ENCODE results near the gene PTGER2. TPM values are rescaled to one million over a fixed set of nuclear protein-coding genes. Genes with fewer than 3 reads are reported as not detected.

PTGER2 gene
- total RNA-seq, 1 donor from 2014 or later = 5.3 TPM

DNA sequence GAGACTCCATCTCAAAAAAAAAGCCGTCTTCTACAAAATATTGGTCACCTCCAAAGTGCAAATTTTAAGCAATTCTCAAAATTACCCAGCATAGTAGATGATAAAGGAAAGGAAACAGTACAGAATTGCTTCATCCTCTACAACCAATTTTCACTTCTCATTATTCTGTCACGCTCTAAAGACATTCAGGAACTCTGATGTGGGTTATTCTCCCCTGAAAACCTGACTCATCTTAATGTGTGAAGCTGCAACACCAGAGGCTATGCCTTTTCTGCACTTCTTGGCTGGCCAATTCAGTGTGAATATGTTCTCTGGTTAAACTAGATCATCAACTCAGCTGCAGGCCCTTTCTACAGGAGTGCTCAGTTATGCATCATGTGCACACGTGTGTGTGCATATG lies 11.0 kb downstream of the PTGER2 start:
- peak; percentile 87 for ATAC-seq
- no peak overlapping the region for H3K4me3 ChIP-seq
- TF ChIP-seq, protein P1, sequence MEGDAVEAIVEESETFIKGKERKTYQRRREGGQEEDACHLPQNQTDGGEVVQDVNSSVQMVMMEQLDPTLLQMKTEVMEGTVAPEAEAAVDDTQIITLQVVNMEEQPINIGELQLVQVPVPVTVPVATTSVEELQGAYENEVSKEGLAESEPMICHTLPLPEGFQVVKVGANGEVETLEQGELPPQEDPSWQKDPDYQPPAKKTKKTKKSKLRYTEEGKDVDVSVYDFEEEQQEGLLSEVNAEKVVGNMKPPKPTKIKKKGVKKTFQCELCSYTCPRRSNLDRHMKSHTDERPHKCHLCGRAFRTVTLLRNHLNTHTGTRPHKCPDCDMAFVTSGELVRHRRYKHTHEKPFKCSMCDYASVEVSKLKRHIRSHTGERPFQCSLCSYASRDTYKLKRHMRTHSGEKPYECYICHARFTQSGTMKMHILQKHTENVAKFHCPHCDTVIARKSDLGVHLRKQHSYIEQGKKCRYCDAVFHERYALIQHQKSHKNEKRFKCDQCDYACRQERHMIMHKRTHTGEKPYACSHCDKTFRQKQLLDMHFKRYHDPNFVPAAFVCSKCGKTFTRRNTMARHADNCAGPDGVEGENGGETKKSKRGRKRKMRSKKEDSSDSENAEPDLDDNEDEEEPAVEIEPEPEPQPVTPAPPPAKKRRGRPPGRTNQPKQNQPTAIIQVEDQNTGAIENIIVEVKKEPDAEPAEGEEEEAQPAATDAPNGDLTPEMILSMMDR (IDR thresholded peaks at IDR 0.05) = no peak

DNA sequence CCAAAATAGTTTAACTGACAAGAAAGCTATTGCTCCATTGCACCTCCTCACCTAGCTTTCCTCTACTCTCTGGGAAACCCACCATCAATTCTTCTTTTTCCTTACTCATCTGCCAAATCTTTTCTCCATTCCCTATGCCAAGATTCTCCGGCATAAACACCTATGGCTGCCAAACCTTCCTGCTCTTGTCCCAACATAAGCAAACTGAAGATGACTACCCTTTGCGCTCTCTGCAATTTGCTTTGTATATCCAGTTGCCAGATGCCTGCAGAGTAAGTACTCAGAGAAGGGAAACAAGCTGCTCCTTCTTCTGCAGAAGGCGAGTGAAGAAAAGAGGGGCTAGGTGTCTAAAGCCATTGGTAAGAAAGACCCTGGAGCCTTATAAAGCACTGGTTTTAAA lies 11.5 kb downstream of the PTGER2 start:
- intact Hi-C loops (cut with DNase I) = no loop called here
- DNase-seq = no peak
- no peak overlapping the region for H3K27ac ChIP-seq

More for the DNA sequence above, 11.0 kb downstream of the PTGER2 start:
- H3K27me3 ChIP-seq = no peaks in the 10 kb centered on the region
- H3K9me3 ChIP-seq = no peaks in the 10 kb centered on the region
- peaks cover 16% of the 10 kb centered on the region for H3K4me1 ChIP-seq
- intact Hi-C loops (cut with DNase I) = no loop called here
- H3K27ac ChIP-seq = no peak overlapping the region
- H3K36me3 ChIP-seq = no peaks in the 10 kb centered on the region
- DNase-seq = no peak

DNA sequence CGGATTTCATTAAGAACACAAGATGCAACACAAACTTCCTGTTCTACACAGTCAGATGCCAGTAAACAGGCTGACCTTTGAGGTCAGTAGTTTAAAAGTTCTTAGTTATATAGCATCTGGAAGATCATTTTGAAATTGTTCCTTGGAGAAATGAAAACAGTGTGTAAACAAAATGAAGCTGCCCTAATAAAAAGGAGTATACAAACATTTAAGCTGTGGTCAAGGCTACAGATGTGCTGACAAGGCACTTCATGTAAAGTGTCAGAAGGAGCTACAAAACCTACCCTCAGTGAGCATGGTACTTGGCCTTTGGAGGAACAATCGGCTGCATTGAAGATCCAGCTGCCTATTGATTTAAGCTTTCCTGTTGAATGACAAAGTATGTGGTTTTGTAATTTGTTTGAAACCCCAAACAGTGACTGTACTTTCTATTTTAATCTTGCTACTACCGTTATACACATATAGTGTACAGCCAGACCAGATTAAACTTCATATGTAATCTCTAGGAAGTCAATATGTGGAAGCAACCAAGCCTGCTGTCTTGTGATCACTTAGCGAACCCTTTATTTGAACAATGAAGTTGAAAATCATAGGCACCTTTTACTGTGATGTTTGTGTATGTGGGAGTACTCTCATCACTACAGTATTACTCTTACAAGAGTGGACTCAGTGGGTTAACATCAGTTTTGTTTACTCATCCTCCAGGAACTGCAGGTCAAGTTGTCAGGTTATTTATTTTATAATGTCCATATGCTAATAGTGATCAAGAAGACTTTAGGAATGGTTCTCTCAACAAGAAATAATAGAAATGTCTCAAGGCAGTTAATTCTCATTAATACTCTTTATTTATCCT lies 13.5 kb downstream of the PTGER2 start:
- no peak overlapping the region for H3K4me3 ChIP-seq
- intact Hi-C loops (cut with DNase I) = no loop called here
- H3K27me3 ChIP-seq = no peaks in the 10 kb centered on the region
- H3K27ac ChIP-seq = no peak overlapping the region
- DNase-seq (no peak), ATAC-seq (peak; percentile 65)
- peaks cover 16% of the 10 kb centered on the region for H3K4me1 ChIP-seq
- no peaks in the 10 kb centered on the region for H3K36me3 ChIP-seq
- H3K9me3 ChIP-seq = no peaks in the 10 kb centered on the region
- TF ChIP-seq, protein P1 (IDR thresholded peaks at IDR 0.05) = no peak

More for the DNA sequence above, 11.5 kb downstream of the PTGER2 start:
- Histone ChIP-seq H3K27me3 (no peaks in the 10 kb centered on the region), H3K36me3 (no peaks in the 10 kb centered on the region), H3K9me3 (no peaks in the 10 kb centered on the region), H3K4me3 (no peak overlapping the region), H3K4me1 (peaks cover 16% of the 10 kb centered on the region)
- no peak for ATAC-seq
- TF ChIP-seq, protein P1 (IDR thresholded peaks at IDR 0.05) = no peak

DNA sequence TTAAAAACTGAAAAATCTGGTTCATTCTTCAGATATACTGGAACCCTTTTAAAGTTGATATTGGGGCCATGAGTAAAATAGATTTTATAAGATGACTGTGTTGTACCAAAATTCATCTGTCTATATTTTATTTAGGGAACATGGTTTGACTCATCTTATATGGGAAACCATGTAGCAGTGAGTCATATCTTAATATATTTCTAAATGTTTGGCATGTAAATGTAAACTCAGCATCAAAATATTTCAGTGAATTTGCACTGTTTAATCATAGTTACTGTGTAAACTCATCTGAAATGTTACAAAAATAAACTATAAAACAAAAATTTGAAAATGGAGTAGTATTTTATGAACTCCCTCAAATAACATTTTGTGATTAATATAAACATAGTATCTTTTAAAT lies 14.2 kb downstream of the PTGER2 start:
- H3K4me1 ChIP-seq = peaks cover 16% of the 10 kb centered on the region
- H3K27me3 ChIP-seq = no peaks in the 10 kb centered on the region
- intact Hi-C loops (cut with DNase I) = no loop called here
- no peaks in the 10 kb centered on the region for H3K9me3 ChIP-seq
- H3K36me3 ChIP-seq = no peaks in the 10 kb centered on the region
- H3K27ac ChIP-seq = no peak overlapping the region
- DNase-seq (no peak), ATAC-seq (no peak)
- H3K4me3 ChIP-seq = no peak overlapping the region
- TF ChIP-seq, protein P1 (IDR thresholded peaks at IDR 0.05) = no peak

DNA sequence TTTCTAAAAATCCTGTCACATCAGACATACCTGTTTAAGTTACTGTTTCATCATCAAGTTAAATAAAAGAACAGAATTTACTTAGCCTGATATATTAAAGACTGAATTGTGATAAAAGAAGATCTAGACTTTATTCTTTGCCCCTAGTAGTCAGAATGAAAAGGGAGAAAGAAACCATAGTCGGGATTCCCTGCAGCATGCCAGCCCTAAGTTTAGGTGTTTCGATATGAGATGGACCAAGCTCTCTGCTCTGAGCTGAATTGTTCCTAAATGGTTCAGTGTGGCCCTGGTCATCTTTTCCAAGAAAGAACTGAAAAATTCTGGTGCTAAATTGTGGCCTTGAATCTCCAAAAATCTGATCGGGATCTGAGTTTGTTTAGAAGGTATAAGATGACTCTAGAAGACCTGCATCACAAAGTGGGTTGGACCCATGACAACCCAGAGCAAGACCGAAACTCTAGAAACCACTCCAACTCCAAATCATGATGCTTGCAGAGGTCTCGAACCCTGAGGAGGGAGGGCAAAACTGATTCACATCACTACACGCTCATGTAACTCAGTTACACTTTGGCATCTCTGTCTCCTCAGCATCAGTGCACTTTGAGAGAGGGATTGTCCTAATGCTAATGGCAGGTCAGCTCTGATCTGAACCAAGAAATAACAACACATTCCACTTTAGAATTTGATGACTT lies 15.7 kb downstream of the PTGER2 start:
- peaks cover 20% of the 10 kb centered on the region for H3K4me1 ChIP-seq
- ATAC-seq (no peak), DNase-seq (no peak)
- no peaks in the 10 kb centered on the region for H3K36me3 ChIP-seq
- H3K27me3 ChIP-seq = no peaks in the 10 kb centered on the region
- no peaks in the 10 kb centered on the region for H3K9me3 ChIP-seq
- no peak overlapping the region for H3K27ac ChIP-seq
- intact Hi-C loops (cut with DNase I) = no loop called here
- TF ChIP-seq, protein P1 (IDR thresholded peaks at IDR 0.05) = no peak
- no peak overlapping the region for H3K4me3 ChIP-seq

All from upper lobe of right lung (tissue), 1 donor.